Measurements from ENCODE around the gene ERMARD. TPM values are rescaled to one million over a fixed set of nuclear protein-coding genes. Genes with fewer than 3 reads are reported as not detected.

The ERMARD gene
- total RNA-seq, 1 experiment from 2014 or later: 22.0 TPM

GRCh38 chr6:169726963-169727362 lies 24.5 kb upstream of the ERMARD start:
- CTCF ChIA-PET: no interaction called here
- H3K4me3 Mint-ChIP-seq (ENCODE audit: low read depth, unreplicated experiment): no peak overlapping the region
- intact Hi-C loops (cut with micrococcal nuclease; ENCODE audit: unreplicated experiment): no loop called here
- TF ChIP-seq CTCF (IDR thresholded peaks at IDR 0.05; ENCODE audit: unreplicated experiment): no peak
- peaks cover 31% of the 10 kb centered on the region for H3K36me3 Mint-ChIP-seq (ENCODE audit: insufficient read depth, unreplicated experiment)
- DNase-seq: no peak
- no peaks in the 10 kb centered on the region for H3K27me3 Mint-ChIP-seq (ENCODE audit: unreplicated experiment)
- H3K27ac Mint-ChIP-seq (ENCODE audit: unreplicated experiment): no peak overlapping the region
- no peaks in the 10 kb centered on the region for H3K9me3 Mint-ChIP-seq (ENCODE audit: low read depth, unreplicated experiment)
- H3K4me1 Mint-ChIP-seq (ENCODE audit: low read depth, unreplicated experiment): peaks cover 20% of the 10 kb centered on the region
- no TSS peak for BruUV-seq (replicated peaks)

GRCh38 chr6:169729961-169730360 lies 21.5 kb upstream of the ERMARD start:
- H3K27me3 Mint-ChIP-seq (ENCODE audit: unreplicated experiment): peaks cover 9% of the 10 kb centered on the region
- intact Hi-C loops (cut with micrococcal nuclease; ENCODE audit: unreplicated experiment): no loop called here
- peaks cover 6% of the 10 kb centered on the region for H3K36me3 Mint-ChIP-seq (ENCODE audit: insufficient read depth, unreplicated experiment)
- peaks cover 20% of the 10 kb centered on the region for H3K4me1 Mint-ChIP-seq (ENCODE audit: low read depth, unreplicated experiment)
- no peak overlapping the region for H3K4me3 Mint-ChIP-seq (ENCODE audit: low read depth, unreplicated experiment)
- CTCF ChIA-PET: no interaction called here
- no peak overlapping the region for H3K27ac Mint-ChIP-seq (ENCODE audit: unreplicated experiment)
- H3K9me3 Mint-ChIP-seq (ENCODE audit: low read depth, unreplicated experiment): no peaks in the 10 kb centered on the region
- no peak for TF ChIP-seq CTCF (IDR thresholded peaks at IDR 0.05; ENCODE audit: unreplicated experiment)
- BruUV-seq (replicated peaks): no TSS peak
- no peak for DNase-seq

- Mint-ChIP-seq H3K27ac (ENCODE audit: unreplicated experiment) (no peak overlapping the region), H3K9me3 (ENCODE audit: low read depth, unreplicated experiment) (peaks cover 2% of the 10 kb centered on the region), H3K4me1 (ENCODE audit: low read depth, unreplicated experiment) (no peaks in the 10 kb centered on the region), H3K27me3 (ENCODE audit: unreplicated experiment) (peaks cover 34% of the 10 kb centered on the region), H3K36me3 (ENCODE audit: insufficient read depth, unreplicated experiment) (no peaks in the 10 kb centered on the region), H3K4me3 (ENCODE audit: low read depth, unreplicated experiment) (no peak overlapping the region)
- TF ChIP-seq CTCF (IDR thresholded peaks at IDR 0.05; ENCODE audit: unreplicated experiment): no peak
- no TSS peak for BruUV-seq (replicated peaks)
- intact Hi-C loops (cut with micrococcal nuclease; ENCODE audit: unreplicated experiment): no loop called here
- DNase-seq: no peak
- CTCF ChIA-PET: no interaction called here
These were observed 13.0 kb upstream of the ERMARD start for GRCh38 chr6:169738204-169738975.

GRCh38 chr6:169738976-169739529 lies 12.4 kb upstream of the ERMARD start:
- BruUV-seq (replicated peaks): no TSS peak
- H3K4me1 Mint-ChIP-seq (ENCODE audit: low read depth, unreplicated experiment): no peaks in the 10 kb centered on the region
- no peak for TF ChIP-seq CTCF (IDR thresholded peaks at IDR 0.05; ENCODE audit: unreplicated experiment)
- H3K36me3 Mint-ChIP-seq (ENCODE audit: insufficient read depth, unreplicated experiment): no peaks in the 10 kb centered on the region
- DNase-seq: no peak
- peaks cover 34% of the 10 kb centered on the region for H3K27me3 Mint-ChIP-seq (ENCODE audit: unreplicated experiment)
- H3K9me3 Mint-ChIP-seq (ENCODE audit: low read depth, unreplicated experiment): peaks cover 2% of the 10 kb centered on the region
- no peak overlapping the region for H3K27ac Mint-ChIP-seq (ENCODE audit: unreplicated experiment)
- CTCF ChIA-PET: no interaction called here
- intact Hi-C loops (cut with micrococcal nuclease; ENCODE audit: unreplicated experiment): no loop called here
- H3K4me3 Mint-ChIP-seq (ENCODE audit: low read depth, unreplicated experiment): no peak overlapping the region
